Natural killer cell treated with Interleukin-12 subunit alpha and Interleukin-12 subunit beta and Interleukin-15 and Interleukin-18, amount 100 ng/mL, for 72 hours (primary cell): Measurements from ENCODE around the gene HOXD8. TPM values are rescaled to one million over a fixed set of nuclear protein-coding genes. Genes with fewer than 3 reads are reported as not detected.

Source experiments
- ATAC-seq, 2 donors: fragments of 150-1000 bp; cut with Tn5 transposase in 1 of 2; sonication (Bioruptor Pico), chemical (Tn5 transposase) in 1 of 2; 2 replicates each; pipeline ENCODE4 v1.10.0; 2021
- DNase-seq: peaks from one replicate; pipeline ENCODE4 v3.0.0; 2022; ENCODE audit warnings: low spot score
- H3K27ac Mint-ChIP-seq, 2 donors: 1 replicate in 1 of 2; 2 replicates in 1 of 2; pipeline ENCODE4 v1.8.0; 2022; ENCODE audit warnings: mixed read lengths in 2 of 2, mild to moderate bottlenecking in 1 of 2, moderate library complexity in 1 of 2
- H3K27me3 Mint-ChIP-seq, 2 donors: 1 replicate in 1 of 2; 2 replicates in 1 of 2; pipeline ENCODE4 v1.8.0; 2022; ENCODE audit warnings: mixed read lengths in 2 of 2
- H3K36me3 Mint-ChIP-seq: one replicate; pipeline ENCODE4 v1.8.0; 2022; ENCODE audit warnings: mixed read lengths
- H3K4me1 Mint-ChIP-seq, 2 donors: 1 replicate in 1 of 2; 2 replicates in 1 of 2; pipeline ENCODE4 v1.8.0; 2022; ENCODE audit warnings: low read depth in 2 of 2, mixed read lengths in 2 of 2, mild to moderate bottlenecking in 1 of 2
- H3K4me3 Mint-ChIP-seq: one replicate; pipeline ENCODE4 v1.8.0; 2022; ENCODE audit warnings: mixed read lengths
- H3K9me3 Mint-ChIP-seq: 2 replicates; pipeline ENCODE4 v1.8.0; 2022; ENCODE audit warnings: mixed read lengths
- total RNA-seq, 2 donors: library from RNA; stranded (reverse); gene quantifications; one replicate each; pipeline ENCODE4 v1.2.3, GENCODE V29; 2022

Gene HOXD8
- total RNA-seq, 2 donors from 2014 or later = not detected

DNA sequence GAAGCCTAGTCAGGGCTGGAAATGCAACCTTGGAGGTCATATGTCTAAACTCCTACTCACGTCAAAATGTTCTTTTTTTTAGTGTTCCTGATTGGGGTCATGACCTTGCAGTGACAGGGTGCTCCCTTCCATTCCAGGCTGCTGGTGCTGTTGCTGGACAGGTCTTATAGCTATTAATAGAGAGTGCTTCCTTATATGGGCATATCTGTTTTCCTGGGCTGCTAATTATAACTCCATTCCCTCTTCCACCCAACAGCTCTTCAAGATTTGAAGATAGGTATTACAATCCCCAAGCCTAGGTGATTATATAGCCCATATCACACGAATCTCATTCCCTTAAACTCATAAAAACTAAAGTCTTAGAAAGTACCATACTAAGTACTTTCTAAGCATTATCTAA lies 40.2 kb downstream of the HOXD8 start:
- peaks cover 0 to 4% of the 10 kb centered on the region in 2 donors for H3K4me1 Mint-ChIP-seq
- ATAC-seq (no peak), DNase-seq (no peak)
- no peak overlapping the region for H3K4me3 Mint-ChIP-seq
- no peaks in the 10 kb centered on the region for H3K36me3 Mint-ChIP-seq
- H3K9me3 Mint-ChIP-seq = no peaks in the 10 kb centered on the region
- H3K27ac Mint-ChIP-seq = no peak overlapping the region
- H3K27me3 Mint-ChIP-seq = peaks cover 41 to 60% of the 10 kb centered on the region in 2 donors

DNA sequence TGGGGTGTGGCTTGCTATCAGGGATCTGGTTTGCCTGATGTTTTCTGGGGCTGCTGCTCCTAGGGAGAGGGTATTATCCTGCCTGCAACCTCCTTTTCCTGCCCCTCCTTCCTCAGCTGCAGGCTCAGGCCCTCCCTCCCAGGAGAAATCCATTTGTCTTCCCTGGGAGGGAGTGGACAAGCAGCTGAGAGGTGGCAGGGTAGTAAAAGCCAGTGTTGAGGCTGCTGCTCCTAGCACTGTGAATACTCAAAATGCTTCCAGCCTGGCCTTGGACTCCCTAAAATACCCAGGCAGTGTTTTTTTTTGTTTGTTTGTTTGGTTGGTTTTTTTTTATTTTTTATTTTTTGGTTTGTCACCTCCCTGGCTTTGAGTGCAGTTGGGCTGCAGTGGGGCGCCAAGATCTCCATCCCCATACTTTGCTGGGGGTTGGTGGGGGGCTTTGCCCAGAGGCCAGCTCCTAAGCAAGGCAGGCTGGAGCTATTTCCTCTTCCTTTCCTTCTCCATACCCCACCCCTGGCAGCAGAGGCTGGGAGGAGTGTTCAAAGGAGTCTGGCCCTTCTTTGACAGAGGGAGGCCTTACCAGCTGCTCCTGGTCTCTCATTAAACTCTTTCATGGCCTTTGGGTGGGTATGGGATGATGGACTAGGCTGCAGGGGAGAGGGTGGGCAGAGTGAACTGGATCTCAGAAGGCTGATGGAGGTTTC lies 41.2 kb downstream of the HOXD8 start:
- ATAC-seq = no peak
- no peaks in the 10 kb centered on the region for H3K36me3 Mint-ChIP-seq

DNA sequence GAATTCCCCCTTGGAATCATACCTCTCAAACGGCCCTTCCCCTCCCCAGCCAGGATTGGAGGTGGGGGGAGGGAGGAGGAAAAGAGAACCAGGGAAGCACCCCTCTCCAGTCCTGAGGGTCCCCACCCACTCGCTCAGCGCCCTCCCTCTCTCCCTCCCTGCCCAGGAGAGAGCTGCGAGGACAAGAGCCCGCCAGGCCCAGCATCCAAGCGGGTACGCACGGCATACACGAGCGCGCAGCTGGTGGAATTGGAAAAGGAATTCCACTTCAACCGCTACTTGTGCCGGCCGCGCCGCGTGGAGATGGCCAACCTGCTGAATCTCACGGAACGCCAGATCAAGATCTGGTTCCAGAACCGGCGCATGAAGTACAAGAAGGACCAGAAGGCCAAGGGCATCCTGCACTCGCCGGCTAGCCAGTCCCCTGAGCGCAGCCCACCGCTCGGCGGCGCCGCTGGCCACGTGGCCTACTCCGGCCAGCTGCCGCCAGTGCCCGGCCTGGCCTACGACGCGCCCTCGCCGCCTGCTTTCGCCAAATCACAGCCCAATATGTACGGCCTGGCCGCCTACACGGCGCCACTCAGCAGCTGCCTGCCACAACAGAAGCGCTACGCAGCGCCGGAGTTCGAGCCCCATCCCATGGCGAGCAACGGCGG lies 42.0 kb downstream of the HOXD8 start:
- no peak for ATAC-seq
- Mint-ChIP-seq H3K27me3 (peaks cover 47 to 64% of the 10 kb centered on the region in 2 donors), H3K4me1 (peaks cover 0 to 4% of the 10 kb centered on the region in 2 donors), H3K9me3 (no peaks in the 10 kb centered on the region), H3K36me3 (no peaks in the 10 kb centered on the region), H3K4me3 (no peak overlapping the region), H3K27ac (no peak overlapping the region)
- DNase-seq = no peak

More for the DNA sequence above, 41.2 kb downstream of the HOXD8 start:
- DNase-seq = no peak
- Mint-ChIP-seq H3K27me3 (peaks cover 47 to 64% of the 10 kb centered on the region in 2 donors), H3K4me1 (peaks cover 0 to 4% of the 10 kb centered on the region in 2 donors), H3K9me3 (no peaks in the 10 kb centered on the region), H3K4me3 (no peak overlapping the region), H3K27ac (no peak overlapping the region)

DNA sequence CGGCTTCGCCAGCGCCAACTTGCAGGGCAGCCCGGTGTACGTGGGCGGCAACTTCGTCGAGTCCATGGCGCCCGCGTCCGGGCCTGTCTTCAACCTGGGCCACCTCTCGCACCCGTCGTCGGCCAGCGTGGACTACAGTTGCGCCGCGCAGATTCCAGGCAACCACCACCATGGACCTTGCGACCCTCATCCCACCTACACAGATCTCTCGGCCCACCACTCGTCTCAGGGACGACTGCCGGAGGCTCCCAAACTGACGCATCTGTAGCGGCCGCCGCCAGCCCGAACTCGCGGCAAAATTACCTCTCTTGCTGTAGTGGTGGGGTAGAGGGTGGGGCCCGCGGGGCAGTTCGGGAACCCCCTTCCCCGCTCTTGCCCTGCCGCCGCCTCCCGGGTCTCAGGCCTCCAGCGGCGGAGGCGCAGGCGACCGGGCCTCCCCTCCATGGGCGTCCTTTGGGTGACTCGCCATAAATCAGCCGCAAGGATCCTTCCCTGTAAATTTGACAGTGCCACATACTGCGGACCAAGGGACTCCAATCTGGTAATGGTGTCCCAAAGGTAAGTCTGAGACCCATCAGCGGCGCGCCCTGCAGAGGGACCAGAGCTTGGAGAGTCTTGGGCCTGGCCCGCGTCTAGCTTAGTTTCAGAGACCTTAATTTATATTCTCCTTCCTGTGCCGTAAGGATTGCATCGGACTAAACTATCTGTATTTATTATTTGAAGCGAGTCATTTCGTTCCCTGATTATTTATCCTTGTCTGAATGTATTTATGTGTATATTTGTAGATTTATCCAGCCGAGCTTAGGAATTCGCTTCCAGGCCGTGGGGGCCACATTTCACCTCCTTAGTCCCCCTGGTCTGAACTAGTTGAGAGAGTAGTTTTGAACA lies 42.7 kb downstream of the HOXD8 start:
- no peak for DNase-seq
- H3K27me3 Mint-ChIP-seq = peaks cover 46 to 64% of the 10 kb centered on the region in 2 donors
- no peak overlapping the region for H3K27ac Mint-ChIP-seq
- no peak overlapping the region for H3K4me3 Mint-ChIP-seq
- no peaks in the 10 kb centered on the region for H3K36me3 Mint-ChIP-seq
- H3K9me3 Mint-ChIP-seq = no peaks in the 10 kb centered on the region
- ATAC-seq = peak in 1 of 2 donors; percentile 30
- H3K4me1 Mint-ChIP-seq = peaks cover 0 to 4% of the 10 kb centered on the region in 2 donors

DNA sequence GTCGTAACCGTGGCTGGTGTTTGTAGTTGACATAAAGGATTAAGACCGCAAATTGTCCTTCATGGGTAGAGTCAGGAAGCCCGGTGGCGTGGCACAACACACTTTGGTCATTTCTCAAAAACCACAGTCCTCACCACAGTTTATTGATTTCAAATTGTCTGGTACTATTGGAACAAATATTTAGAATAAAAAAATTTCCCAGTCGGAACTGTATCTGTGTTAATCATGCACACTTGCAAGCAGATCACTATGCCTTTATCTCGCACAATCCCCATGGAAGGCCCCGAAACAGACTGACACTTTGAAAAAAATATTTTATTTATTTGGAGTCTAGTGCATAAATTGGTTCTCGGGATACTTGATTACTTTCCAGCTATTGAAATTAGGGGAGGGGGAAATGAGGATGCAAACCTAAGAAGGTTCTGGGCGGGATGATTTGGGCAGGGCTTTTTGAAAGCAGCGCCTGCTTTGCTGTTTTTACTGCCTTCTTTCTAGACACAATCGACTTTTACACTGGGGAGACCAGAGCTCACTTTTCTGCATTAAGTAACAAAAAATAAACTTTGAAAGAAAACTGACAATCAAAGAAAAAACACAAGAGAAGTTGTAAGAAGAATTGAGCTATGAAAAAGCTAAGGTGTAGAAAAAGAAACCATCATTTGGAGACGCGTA lies 43.5 kb downstream of the HOXD8 start:
- no peak for DNase-seq
- no peak for ATAC-seq

DNA sequence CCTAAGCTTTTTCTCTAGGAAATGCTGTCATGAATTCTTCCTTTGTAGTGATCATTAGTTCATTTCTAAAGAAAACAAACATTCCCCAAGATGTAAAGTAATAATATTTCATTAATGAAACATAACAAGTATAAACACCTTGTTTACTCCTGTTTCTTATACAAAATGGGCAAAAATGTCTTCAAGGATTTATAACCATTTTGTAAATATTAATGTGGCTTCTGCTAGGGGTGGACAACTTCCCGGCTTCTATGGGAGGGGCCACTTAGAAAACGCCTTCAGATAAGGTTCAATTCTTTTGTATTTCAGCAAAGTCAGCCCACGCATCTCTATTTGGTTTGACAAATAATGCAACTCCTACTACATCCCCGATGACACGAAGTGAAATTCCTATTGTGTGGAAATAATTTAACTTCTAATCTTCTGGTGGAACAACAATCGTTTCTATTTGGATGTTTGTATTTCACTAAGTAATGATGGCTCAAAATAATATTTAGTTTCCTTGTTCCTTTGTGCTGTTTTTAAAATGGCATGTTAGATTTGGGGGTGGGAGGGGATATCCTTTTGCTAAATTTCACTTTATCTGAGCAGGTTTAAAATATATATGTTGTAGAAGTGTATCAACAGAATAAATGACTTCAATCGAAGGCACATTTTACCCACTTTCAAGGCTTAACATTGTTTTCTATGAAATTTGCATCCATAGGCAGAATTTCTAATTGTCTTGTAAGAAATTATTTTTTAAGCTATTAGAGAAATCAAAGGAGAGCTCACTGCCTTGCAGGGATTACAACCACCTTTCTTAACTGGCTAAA lies 44.3 kb downstream of the HOXD8 start:
- no peaks in the 10 kb centered on the region for H3K9me3 Mint-ChIP-seq
- peaks cover 46 to 63% of the 10 kb centered on the region in 2 donors for H3K27me3 Mint-ChIP-seq
- ATAC-seq (no peak), DNase-seq (no peak)
- no peak overlapping the region for H3K4me3 Mint-ChIP-seq
- peaks cover 0 to 4% of the 10 kb centered on the region in 2 donors for H3K4me1 Mint-ChIP-seq
- no peak overlapping the region for H3K27ac Mint-ChIP-seq
- no peaks in the 10 kb centered on the region for H3K36me3 Mint-ChIP-seq

More for the DNA sequence above, 43.5 kb downstream of the HOXD8 start:
- Mint-ChIP-seq H3K4me1 (peaks cover 0 to 4% of the 10 kb centered on the region in 2 donors), H3K27me3 (peaks cover 46 to 60% of the 10 kb centered on the region in 2 donors), H3K36me3 (no peaks in the 10 kb centered on the region), H3K4me3 (no peak overlapping the region), H3K27ac (no peak overlapping the region), H3K9me3 (no peaks in the 10 kb centered on the region)

DNA sequence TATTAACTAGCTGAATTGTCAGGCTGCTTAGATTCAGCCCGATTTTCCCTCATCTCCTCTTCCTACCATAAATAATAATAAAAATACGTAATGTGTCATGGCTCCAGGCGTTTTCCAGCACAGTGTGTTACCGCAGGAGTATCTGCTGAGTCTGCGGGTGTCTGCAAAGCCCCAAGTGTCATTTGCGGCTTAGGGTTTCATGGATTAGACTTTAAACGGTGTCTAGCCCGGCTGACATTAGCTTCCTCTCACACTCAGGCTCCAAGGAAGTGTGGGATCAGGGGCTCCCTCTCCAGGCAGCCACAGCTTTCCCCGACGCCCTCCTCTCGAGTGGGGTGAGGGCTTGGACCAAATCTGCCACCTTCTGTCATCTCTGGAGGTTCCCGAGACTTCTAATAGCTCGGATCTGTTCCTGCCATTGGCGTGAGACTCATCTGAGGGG lies 44.9 kb downstream of the HOXD8 start:
- ATAC-seq (no peak), DNase-seq (no peak)
- H3K4me3 Mint-ChIP-seq = no peak overlapping the region
- no peaks in the 10 kb centered on the region for H3K9me3 Mint-ChIP-seq
- H3K36me3 Mint-ChIP-seq = peaks cover 3% of the 10 kb centered on the region
- no peak overlapping the region for H3K27ac Mint-ChIP-seq
- peaks cover 49 to 69% of the 10 kb centered on the region in 2 donors for H3K27me3 Mint-ChIP-seq
- peaks cover 0 to 4% of the 10 kb centered on the region in 2 donors for H3K4me1 Mint-ChIP-seq

DNA sequence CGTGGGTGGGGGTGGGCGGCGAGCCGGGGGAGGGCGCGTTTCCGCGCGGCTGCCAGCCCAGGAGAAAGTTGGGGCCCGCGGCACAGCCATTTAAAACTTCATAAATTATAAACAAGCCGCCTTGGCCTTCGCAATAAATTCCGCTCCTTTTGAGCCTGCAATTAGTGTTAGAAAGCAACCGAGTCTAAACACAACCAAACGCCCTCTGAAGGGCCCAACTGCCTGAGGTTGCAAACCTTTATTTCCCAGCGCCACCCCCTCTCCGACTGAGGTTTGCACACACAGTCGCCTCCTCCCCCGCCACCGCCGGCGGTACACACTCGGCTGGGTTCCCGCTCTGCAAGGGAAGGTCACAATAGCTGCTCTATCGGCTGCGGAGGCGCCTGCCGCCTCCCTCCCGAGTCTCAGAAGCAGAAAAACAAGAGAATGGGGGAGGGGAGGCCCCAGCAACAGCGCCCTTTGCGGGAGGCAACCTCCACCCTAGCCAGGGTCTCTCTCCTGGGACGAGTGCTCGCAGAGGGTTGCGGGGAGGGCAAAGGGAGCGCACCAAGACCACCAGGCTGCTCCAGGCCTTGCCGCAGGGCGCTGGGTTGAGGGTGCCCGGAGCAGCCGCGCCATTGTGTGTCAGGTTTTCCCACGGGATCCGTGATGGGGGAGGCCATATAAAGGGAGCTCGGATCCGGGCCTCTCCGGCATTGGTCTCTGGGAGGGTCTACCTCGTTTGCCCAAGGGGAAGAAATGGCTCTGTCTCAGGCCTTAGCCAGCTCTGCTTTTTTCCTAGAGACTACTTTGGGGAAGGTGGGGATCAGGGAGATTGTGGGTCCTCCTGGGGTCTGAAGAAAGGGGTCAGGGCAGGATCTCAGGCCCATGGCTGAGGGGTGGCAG lies 45.6 kb downstream of the HOXD8 start:
- ATAC-seq = no peak
- Mint-ChIP-seq H3K9me3 (no peaks in the 10 kb centered on the region), H3K4me3 (no peak overlapping the region)

DNA sequence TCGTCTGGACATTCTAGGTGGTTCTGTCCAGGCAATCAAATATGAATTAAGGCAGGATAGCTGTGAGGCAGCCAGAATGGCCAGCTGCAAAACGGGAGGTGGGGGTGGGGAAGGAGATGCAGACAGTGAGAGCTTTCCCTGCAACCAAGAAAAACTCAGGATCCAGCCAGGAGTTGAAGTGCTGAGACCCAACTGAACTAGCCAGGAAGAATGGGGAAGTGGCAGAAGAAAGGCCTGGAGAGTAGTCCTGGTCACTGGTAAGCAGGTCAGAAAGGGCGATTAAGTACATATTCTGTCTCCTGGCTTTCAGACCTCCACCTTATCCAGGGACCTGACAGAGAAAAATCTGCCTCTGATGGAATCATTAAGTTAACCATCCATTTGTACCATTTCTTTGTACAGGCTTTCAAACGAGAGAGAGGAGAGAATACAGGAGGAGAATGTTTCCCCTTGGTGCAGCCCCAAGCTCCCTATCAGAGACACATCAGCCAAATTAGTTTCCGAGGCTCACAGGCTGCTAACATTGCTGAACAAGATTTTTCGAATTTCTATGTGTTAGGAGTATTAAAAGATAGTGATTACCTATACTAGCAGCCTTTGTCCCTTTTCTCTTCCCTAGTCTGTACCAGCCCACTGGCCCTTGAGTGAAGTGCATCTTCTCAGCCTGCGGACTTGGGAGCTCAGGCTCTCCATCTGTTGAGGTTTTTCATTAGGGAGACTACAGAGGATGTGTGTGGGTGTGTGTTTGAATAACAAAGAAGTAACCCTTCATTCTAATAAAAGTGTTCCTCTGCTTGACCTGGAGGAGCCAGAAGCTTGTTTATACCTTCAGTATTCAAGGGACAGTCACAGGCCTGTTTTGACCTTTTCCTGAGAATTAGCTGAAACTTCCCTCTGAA lies 46.5 kb downstream of the HOXD8 start:
- H3K36me3 Mint-ChIP-seq = peaks cover 6% of the 10 kb centered on the region

More for the DNA sequence above, 45.6 kb downstream of the HOXD8 start:
- no peak overlapping the region for H3K27ac Mint-ChIP-seq
- peaks cover 0 to 4% of the 10 kb centered on the region in 2 donors for H3K4me1 Mint-ChIP-seq
- H3K36me3 Mint-ChIP-seq = peaks cover 6% of the 10 kb centered on the region
- no peak for DNase-seq
- H3K27me3 Mint-ChIP-seq = peaks cover 51 to 69% of the 10 kb centered on the region in 2 donors

DNA sequence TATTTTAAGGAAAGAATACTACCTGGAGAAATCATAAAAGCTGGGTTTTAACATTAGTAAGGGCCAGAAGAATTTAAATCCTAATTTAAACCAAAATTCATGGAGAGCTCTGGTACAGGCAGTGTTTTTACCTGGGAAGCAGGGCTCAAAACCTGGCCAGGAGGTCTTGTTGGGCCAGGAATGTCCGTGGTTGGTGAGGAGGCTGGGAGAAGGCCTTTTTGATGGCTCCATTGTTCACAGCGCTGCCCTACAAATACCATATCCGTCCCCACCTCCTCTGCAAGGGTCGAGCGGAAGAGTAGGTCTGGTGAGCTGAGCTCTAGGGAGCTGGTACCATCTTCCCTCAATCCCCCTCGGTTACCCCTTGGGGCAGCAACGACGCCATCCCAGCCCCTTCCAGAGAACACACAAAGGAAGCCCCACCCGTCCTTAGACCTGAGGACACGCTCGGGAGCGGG lies 48.1 kb downstream of the HOXD8 start:
- DNase-seq (no peak), ATAC-seq (no peak)
- Mint-ChIP-seq H3K27ac (no peak overlapping the region), H3K36me3 (peaks cover 6% of the 10 kb centered on the region), H3K27me3 (peaks cover 52 to 79% of the 10 kb centered on the region in 2 donors), H3K9me3 (no peaks in the 10 kb centered on the region), H3K4me3 (no peak overlapping the region), H3K4me1 (peaks cover 0 to 3% of the 10 kb centered on the region in 2 donors)

More for the DNA sequence above, 46.5 kb downstream of the HOXD8 start:
- H3K27ac Mint-ChIP-seq = no peak overlapping the region
- peaks cover 53 to 73% of the 10 kb centered on the region in 2 donors for H3K27me3 Mint-ChIP-seq
- peaks cover 0 to 4% of the 10 kb centered on the region in 2 donors for H3K4me1 Mint-ChIP-seq
- H3K4me3 Mint-ChIP-seq = no peak overlapping the region
- DNase-seq (no peak), ATAC-seq (no peak)
- H3K9me3 Mint-ChIP-seq = no peaks in the 10 kb centered on the region
